HG02588 (cell line): ENCODE results near the gene TMEM200A.

Experiments used
- ATAC-seq: cut with Tn5 transposase; IDR thresholded peaks from one replicate; pipeline ENCODE4 v1.9.1; 2021; ENCODE audit warnings: mild to moderate bottlenecking, moderate library complexity; ENCODE audit not compliant: unreplicated experiment

The TMEM200A gene

DNA sequence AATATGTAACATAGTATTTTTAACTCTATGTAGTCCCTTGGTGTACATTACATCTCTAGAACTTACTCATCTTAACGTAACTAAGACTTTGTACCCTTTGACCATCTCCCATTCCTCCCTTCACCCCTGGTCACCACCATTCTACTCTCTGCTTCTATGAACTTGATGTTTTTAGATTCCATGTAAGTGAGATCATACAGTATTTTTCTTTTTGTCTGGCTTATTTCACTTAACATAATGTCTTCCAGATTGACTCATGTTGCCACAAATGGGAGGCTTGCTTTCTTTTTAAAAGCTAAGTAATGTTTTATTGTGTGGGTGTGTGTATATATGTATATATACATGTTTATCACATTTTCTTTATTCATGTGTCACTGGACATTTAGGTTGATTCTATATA is 55.8 kb downstream of the TMEM200A start:
- ATAC-seq: no peak

DNA sequence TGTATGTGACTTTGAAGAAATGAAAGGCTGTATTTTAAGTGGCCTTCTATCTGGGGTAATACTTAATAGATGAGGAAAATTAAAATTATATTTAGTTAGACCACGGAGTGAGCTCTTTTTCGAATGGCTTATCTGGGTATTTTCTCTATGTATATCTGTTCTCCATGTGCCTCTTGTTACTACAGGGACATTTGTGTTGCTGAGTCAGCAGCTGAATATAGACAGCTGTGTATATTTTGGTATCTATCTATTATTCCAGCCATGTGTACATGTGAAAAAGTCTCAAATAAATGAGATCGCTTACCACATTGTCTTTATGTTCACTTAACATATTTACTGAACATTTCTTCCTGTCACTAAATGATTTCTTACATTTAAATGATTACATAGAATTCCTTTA is 57.2 kb downstream of the TMEM200A start:
- no peak for ATAC-seq

DNA sequence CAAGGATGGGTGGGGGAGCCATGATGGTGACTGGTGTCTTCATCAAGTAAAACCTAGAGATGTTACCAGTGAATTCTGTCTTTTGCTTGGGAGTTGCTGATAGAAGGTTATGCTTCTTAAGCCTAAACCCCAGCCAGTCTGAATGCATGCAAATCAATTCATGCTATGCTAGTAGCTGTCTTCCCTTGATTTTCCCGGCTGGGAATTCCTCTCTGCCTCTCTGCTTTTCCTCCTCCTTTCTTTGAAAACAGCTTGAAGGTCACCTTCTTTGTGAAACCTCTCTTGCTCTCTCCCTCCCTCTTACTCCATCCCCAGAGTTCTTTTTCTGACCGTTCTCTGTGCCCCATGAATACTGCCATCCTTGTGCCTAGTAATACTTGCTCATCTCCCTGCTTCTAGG is 58.9 kb downstream of the TMEM200A start:
- ATAC-seq: no peak

DNA sequence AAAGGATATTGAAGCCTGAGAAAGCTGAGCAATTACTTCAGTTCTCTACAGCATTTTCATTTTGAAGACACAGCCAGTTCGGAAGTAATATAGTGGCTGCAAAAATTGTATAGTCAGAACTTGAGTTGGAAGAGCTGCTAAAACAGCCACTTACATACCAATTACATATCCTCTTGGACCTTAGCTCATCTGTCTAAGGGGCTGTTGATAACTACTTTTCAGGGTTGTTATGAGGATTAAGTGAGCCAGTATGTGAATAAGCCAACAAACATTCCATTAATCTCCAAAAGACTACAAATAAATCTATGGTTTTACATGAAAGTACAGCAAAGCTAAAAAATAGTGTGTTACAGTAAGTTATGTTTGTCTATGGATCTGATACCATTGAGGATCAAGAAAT is 59.7 kb downstream of the TMEM200A start:
- no peak for ATAC-seq

DNA sequence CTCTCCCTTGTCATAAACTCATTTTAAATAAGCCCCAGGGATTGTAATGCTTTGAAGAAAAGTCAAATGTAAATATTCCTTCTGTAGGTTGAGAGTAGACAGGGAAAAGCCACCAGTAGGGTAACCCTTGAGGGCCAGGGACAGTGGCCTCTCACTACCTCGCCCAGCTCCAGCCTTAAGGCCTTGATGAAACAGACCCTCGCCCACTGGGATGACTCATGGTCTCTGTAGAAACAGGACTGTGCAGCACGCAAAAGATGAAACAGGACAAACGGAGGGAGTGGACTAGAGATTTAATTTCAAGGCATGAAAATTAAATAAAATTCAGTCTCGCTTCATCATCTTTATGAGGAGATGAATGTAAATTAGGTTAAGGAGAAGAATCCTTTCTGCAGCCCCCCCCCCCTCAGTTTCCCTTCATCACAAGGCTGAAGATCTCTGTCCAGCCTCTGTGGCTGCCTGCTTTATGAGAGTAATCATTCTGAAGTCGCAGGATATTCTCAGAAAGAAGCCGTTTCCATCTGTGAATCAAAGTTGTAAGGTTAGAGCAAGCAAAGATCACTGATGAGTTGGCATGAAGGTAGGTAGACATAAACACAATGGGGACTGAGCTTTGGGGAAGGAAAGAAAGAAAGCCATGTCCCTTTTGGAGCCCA is 60.4 kb downstream of the TMEM200A start:
- no peak for ATAC-seq

DNA sequence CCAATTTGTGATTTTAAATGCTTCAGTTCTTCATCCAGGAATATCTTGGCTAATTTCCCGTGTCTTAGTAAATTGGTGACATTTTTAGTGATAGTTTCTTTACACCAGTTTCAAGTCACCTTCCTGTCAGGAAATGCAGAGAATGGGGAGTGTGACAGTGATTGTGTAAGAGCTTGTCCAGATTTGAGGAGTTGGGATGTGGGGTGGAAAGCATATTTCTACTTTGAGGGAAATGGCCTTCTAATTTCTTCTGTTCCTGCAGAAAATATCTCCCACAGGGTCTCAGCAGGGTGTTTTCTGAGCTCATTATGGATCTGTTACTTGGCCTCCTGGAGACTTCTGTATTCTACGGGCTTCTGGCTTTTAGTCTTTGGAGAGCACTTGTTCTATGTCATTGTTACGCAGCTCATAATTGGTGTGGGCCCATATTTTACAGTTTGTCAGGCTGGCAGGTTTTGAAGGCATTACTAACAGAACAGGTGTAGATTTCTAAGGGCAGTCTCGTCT is 65.6 kb downstream of the TMEM200A start:
- ATAC-seq: no peak

DNA sequence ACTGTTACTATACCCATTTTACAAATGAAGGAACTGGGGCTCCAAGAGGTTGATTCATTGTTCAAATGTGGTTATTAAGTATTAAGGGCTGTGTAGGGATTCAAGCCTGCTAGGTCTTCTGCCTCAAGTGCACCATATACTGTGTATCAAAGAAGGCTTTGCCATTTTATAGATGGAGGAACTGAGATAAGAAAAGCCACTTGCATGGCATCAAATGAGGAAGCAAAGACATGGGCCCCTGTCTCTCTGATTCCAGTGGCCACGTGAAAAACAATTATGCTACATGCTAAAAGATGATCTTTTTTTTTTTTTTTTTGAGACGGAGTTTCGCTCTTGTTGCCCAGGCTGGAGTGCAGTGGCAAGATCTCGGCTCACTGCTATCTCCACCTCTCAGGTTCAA is 67.0 kb downstream of the TMEM200A start:
- ATAC-seq: no peak

DNA sequence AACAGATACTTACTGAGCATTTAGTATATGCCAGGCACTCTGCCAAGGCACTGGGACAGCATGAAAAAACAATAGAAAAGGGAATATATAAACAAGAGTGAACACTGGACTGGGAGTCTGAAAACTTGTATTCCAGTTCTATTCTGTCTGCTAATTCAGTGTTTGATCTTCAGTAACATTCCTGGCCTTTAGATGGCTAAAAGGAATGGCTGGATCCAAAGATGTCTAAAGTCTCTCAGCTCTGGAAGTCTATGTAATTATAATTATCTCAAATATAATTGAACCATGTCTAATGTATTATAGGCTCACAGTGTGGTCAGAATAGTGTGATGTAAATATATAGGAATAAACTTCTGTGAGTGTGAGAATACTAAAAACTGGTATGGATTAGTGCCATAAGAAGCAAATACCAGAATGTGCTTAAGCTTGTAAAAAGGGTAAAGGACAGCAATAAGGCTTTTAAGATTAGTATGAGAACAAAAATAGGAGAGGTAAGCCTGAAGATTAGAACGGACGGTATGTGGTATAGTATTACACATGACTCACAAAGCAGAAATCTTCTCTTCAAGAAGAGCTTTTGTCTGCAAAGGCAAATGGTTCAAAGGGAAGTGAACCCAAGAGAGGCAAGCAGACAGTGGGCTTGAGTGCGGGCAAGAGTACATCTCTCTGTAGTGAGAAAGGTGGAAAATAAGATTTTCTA is 68.5 kb downstream of the TMEM200A start:
- no peak for ATAC-seq

DNA sequence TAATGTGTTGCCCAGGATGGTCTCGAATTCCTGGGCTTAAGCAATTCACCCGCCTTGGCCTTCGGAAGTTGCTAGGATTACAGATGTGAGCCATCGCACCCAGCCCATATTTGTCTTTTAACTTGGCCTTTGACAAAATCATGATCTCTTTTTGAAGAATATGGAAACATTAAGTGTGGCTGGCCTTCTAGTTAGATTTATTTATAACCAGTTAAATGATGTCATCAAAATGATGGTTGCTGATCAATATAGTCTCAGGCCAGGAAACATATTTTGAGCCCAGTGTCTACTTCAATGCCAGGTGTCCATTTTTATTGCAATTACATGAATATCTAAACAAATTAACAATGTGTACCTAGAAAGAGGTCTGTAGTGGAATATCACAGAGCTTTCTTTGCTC is 69.4 kb downstream of the TMEM200A start:
- no peak for ATAC-seq

DNA sequence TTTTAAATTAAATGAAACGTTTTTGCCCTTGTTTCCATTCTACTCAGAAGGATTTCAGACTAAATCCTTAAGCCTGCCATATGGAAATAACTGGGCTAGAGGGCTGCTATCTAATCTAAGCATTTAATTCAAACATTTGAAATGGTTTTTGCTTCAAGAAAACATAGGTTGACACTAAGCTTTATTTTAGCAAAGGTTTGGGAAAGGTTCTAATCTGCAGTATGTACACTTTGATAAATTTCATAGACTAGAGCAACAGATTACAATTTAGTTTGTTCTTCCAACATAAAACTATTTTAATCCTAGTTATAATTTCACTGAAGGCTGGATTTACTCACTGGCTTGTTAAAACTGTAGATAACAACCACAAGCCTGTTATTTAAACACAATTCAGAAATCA is 72.1 kb downstream of the TMEM200A start:
- ATAC-seq: no peak

DNA sequence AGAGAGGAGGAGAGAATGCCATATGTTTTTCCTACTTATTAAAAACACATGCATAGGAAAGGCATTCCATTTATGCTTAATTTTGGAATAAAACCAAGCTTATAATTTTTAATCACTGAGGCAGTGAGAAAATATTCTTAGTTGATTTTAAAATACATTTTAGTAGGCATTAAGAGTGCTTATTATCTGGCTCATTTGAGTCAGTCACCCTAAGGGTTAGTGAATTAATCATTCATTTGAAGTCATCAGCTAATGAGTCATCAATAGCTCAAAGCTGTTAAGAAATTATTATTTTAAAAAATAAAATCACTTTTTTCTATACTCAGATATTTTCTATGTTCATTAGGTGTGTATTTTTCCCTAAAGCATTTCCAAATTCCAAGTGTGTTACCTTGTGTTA is 81.6 kb downstream of the TMEM200A start:
- no peak for ATAC-seq

DNA sequence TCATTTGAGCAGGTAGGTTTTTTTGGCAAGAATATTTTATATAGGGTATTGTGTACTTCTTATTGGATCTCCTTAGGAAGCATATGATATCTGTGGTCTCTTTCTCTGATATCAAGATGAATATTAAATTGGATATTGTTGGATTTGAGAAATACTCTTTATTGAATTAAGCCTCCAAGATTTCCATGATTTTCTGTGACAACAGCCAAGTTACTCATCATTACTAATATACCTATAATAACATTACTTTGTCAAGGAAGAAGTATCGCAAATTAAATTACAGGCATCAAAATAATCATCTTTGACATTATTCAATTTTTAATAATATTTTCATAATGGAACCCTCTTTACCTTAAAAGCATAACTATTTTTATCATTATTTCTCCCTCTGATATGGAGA is 86.5 kb downstream of the TMEM200A start:
- no peak for ATAC-seq

DNA sequence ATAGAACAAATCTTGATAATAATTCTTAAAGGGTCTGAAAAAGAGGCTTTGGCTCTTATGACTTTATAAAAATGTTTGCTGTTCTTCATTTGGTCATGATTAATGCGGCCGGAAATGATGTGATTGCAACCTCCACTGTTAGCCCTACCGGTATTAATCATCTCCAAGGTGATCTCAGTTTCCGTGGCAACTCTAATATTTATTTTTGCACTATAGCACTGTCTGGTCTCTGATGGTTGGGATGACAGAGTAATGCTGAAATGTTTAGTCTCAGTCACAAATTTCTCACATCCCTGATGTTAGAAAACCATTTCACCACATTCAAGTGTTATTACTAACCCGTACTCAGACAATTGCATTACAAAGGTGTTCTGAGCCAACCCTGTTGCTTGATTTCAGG is 87.4 kb downstream of the TMEM200A start:
- ATAC-seq: no peak

DNA sequence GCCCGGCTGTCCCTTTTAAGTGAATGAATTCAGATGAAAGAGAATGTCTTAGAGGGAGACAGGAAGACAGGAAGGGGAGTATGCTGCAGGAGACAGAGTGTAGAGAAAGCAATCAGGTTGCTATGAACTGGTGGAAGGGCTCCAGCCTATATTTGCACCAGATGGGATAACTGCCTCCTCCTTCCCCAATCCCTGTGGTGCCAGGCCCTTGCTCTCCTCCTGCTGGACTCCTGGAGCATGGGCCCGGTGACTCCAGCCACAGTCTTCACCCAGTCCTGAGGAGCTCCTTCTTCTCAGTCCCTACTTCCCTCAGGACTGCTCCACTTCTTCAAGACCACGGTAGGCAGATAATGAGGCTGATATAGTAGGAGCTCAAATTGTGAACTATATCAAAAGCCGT is 91.8 kb downstream of the TMEM200A start:
- ATAC-seq: no peak

DNA sequence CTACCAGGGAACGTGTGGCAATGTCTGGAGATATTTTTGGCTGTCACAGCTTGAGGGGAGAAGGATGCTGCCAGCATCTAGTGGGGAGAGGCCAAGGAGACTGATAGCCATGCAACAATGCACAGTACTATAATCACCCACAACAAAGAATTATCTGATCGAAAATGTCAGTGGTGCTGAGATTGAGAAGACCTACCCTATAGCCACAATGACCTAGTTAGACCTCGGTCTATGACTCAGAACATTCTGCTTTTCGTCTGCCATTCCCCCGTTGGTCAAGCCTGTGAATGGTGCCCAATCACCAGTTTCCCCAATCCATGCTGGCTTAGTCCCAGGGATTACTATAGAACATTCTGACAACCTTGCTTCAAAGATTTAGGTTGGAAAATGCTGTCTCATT is 93.5 kb downstream of the TMEM200A start:
- no peak for ATAC-seq

DNA sequence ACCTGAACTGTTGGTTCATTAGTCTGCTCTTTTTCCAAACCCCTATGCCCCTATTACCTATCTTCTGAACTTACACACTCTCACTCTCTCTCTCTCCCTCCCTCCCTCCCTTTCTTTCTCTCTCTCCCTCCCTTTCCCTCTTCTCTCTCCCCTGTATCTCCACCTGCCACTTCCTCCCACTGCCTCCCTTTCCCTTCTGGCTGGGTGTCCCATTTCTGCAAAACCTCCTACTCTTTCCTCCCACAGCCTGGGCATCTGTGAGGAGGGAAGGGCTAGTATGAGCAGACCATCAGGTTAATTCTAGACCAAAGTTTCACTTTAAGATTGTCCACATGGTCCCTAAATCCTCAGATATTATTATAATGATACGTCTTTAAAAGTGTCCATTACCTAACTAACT is 95.1 kb downstream of the TMEM200A start:
- ATAC-seq: no peak

DNA sequence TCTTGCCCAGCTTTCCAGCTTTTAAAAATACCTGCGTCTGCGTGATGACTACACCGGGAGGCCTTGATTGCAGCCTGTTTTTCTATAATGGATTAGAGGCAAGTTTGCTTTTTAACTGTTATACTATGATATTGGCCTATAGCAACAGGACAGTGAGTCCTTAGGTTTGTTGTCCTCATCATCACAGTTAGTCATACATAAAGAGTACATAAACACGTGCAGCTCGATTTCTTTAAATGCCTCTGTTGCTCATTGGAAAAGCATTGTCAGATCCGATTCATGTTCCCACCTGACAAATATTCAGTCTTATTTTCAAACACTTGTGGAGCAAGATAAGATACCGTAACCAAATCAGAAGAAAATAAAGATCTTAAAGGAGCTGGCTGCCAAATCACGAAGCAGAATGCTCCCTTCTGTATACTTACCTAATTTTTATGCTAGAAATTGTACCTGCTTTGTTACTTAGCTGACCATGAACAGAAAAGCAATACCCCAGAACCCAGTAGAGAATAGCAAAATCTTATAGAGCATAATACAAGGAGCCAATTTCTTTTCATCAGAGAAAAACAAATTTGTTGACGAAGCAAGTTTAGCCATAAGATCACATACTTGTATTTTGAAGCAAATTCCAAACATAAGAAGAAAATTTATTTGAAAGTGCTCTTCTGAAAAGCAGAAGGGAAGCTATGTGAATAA is 100.4 kb downstream of the TMEM200A start:
- ATAC-seq: no peak

DNA sequence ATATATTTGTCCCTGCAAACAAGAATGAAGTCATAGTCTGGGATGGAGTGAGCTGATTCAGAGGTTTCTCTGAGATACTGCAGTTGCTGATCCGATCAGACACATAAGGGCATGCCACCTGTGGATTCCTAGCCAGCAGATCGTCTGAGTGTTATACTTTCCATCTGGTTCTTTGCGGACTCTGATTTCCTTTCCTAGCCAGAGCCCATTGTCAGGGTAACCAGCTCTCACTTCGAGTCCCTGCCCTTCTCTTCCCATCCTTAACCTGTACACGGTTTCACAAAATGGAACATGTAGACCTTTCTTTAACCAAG is 100.9 kb downstream of the TMEM200A start:
- ATAC-seq: no peak

DNA sequence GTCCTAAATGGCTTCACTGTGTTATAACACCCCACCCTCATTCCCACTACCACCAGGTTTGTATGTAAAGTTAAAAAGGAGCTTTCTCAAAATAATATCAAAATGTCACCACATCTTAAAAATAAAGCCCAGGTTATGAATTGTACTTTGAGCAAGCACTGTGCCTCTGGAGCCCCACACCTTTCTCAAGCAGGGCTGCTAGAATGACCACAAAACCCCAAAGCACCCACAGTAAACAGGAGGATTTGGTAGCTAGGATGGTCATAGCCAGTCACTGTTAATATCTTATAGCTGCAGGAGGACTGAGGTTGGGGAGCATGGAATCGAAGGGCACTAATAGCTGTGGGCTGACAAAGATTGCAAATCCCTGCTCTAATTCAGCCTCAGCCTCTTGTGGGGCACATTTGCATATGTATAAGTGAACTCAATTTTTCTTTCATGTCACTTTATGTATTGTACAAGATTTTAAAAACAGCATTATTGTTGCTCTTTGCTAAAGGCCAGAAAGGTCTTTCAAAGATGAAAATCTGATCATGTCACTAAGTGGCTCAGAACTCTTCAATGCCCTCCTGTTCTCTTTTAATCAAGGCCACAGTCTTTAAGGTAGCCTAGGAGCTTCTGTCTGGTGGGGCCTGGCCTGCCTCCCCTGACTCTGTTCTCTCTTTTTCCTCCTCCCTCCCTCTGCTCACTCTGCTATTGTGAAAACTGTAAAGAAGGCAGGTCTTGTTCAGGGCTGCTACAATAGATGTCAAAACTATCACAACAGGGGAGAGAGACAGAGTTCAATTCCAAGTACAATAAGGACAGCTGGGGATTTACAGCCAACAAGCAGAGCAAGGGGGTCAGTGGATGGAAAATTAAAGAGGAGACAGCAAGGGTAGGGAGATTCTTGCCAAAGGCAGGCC is 101.6 kb downstream of the TMEM200A start:
- ATAC-seq: no peak

DNA sequence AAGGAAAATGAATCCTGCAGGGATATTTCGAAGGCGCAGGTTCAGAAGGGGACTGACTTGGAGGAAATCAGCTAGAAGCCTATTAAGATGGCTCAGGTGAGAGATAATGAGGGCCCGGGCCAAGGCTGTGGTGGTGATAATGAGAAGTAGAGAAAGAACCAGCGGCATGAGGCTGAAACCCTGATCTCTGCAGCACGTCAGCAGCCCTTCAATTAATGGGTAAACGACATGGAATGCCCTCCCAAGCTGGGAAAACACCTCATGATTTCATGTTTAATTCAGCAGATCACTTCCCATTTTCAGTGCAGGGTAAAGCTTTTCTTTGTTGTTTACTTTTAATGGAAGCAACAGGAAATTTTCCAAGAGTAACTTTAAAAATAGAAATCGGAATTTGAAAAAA is 104.9 kb downstream of the TMEM200A start:
- no peak for ATAC-seq

DNA sequence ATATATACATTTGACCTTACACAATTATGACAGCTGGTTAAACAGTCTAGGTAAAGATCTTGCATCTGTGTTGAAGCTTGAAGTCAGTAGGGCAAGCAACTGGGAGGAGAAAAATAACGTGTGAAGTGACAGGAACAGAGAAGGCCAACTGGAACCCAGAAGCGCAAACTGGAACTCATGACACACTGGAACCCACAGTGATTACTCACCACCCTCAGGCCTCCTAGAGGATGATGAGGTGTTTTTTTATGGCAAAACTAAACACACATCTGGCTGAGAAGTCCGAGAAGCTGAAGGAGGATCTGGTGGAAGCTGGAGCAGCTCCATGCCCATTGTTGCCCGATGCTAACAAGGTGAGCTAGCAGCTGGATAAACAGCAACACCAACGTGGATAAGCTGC is 108.1 kb downstream of the TMEM200A start:
- ATAC-seq: no peak
